GM21423 (cell line): Measurements from ENCODE around the gene DGKG.

Source experiments
- ATAC-seq: cut with Tn5 transposase; IDR thresholded peaks from one replicate; pipeline ENCODE4 v1.9.1; 2021; ENCODE audit warnings: mild to moderate bottlenecking, moderate library complexity; ENCODE audit not compliant: unreplicated experiment

The DGKG gene

GRCh38 chr3:186115239-186115996 lies 246.6 kb downstream of the DGKG start:
- no peak for ATAC-seq

GRCh38 chr3:186110975-186111974 lies 250.8 kb downstream of the DGKG start:
- ATAC-seq: no peak

GRCh38 chr3:186109897-186110803 lies 251.9 kb downstream of the DGKG start:
- no peak for ATAC-seq

GRCh38 chr3:186108941-186109865 lies 252.8 kb downstream of the DGKG start, which contains the start of gene ETV5:
TSS of gene ETV5 (minus strand) at chr3:186109089. CDS start at chr3:186105868, 3,221 bp downstream.
- peak; percentile 94 for ATAC-seq

GRCh38 chr3:186108106-186108940 lies 253.7 kb downstream of the DGKG start:
- no peak for ATAC-seq

GRCh38 chr3:186107215-186108105 lies 254.6 kb downstream of the DGKG start:
- ATAC-seq: no peak

- ATAC-seq: no peak
Measured at GRCh38 chr3:186105543-186105942, 256.5 kb downstream of the DGKG start.

- no peak for ATAC-seq
Measured at GRCh38 chr3:186102687-186103086, 259.3 kb downstream of the DGKG start.

GRCh38 chr3:186100398-186100797 lies 261.6 kb downstream of the DGKG start:
- no peak for ATAC-seq

- ATAC-seq: no peak
Measured at GRCh38 chr3:186099178-186099577, 262.9 kb downstream of the DGKG start.

- no peak for ATAC-seq
Measured at GRCh38 chr3:186098740-186099139, 263.3 kb downstream of the DGKG start.

GRCh38 chr3:186097663-186098451 lies 264.2 kb downstream of the DGKG start:
- no peak for ATAC-seq

GRCh38 chr3:186097317-186097662 lies 264.7 kb downstream of the DGKG start:
- no peak for ATAC-seq
